ENCODE data around the gene BRD1. TPM values are rescaled to one million over a fixed set of nuclear protein-coding genes. Genes with fewer than 3 reads are reported as not detected.

The BRD1 gene
- total RNA-seq, 1 donor from 2014 or later, result 14.9 TPM

DNA sequence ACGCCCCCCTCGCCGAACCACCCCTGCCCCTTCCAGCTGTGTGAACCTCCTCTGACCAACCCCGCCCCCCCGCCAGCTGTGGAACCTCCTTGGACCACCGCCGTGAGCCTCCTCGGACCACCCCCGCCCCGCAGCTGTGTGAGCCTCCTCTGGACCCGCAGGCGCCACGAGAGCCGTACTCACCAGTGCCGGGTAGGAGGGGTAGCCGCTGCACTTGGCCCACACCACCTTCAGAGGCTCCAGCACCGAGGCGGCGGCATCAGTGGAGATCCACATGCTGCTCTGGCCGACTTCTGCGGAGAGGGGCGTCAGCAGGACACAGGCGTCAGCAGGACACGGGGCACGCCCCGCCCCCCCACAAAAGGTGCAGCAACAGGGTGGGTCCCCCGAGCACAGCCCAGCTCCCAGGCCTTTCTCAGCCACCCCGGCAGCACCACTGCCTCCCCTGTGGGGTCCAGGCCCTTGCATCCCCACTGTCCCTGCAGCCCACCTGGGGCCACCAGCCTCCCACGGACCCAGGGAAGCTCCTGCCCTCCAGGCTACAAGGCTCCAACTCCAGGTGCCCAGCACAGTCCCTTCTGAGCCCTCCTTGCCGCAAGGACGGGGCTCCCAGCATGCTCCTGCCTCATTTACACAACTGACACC, 51.7 kb downstream of the BRD1 start:
- DNase-seq, result no peak
- no peak for TF ChIP-seq CTCF (IDR thresholded peaks at IDR 0.05; ENCODE audit: borderline replicate concordance)
- Histone ChIP-seq H3K9me3 (replicated peaks) (no peaks in the 10 kb centered on the region), H3K36me3 (peaks cover 58% of the 10 kb centered on the region), H3K4me1 (peaks cover 23% of the 10 kb centered on the region), H3K27ac (replicated peaks) (no peak overlapping the region), H3K4me3 (no peak overlapping the region), H3K27me3 (ENCODE audit: low read depth) (no peaks in the 10 kb centered on the region)
- intact Hi-C loops (cut with micrococcal nuclease), result no loop called here

DNA sequence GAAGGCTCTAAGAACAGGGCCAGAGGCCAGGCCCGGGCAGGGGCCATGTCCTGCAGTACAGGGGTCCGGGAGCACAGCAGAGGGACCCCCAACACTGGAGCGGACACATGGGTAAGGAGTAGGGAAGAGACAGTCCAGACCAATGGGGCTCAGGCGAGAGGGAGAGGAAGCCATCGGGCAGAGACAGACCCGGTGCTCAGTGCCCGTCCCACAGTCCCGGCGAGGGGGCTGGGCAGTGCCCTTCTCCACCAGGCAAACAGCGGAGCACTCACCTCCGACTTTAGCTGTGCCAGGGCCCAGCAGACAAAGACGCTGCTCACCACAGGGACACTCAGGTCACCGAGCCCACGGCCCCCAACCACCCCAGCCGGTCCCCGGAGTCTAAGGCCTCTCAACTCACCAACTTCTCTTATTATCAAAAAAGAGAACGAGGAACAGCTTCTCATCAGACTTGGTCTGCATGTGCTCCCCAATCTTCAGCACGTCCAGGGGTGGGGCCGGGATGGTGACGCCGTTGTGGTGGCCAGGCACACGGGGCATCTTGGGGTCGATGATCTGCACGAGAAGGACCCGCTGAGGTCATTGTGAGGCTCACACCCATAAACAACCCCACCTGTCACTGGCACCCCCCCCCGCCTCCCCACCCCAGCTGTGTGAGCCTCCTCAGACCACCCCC, 52.3 kb downstream of the BRD1 start:
- Histone ChIP-seq H3K27ac (replicated peaks) (no peak overlapping the region), H3K27me3 (ENCODE audit: low read depth) (no peaks in the 10 kb centered on the region), H3K9me3 (replicated peaks) (no peaks in the 10 kb centered on the region), H3K4me3 (no peak overlapping the region), H3K36me3 (peaks cover 58% of the 10 kb centered on the region), H3K4me1 (peaks cover 16% of the 10 kb centered on the region)
- TF ChIP-seq CTCF (IDR thresholded peaks at IDR 0.05; ENCODE audit: borderline replicate concordance), result no peak
- DNase-seq, result no peak
- intact Hi-C loops (cut with micrococcal nuclease), result no loop called here

DNA sequence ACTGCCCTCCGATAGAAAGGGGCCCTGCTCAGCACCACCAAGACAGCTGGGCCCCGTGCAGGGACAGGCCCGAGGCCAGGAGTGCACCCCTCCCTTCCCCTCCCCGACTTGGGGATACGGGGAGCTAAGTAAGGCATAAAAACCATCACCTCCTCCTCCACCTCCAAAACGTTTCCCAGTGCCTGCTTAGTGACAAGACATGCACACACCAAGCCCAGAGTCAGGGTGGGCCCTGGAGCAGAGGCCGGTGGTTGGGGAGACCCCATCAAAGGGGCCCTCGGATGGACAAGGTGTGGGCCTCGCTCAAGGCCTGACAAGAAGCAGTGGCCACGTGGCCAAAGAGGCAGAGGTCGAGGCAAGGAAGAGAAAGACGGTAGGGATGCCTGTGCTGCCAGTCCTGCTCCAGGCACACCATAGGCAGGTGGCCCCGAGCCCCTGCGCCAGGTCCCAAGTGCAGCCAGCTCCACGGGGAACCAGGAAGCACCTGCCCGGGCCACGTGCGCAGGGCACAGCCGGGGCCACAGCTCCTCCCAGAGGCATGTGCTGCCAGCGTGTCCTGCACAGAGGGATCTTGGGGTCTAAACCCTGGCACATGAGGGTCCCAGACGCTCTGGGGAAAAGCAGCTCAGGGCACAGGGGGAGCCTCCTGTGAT, 53.0 kb downstream of the BRD1 start:
- no peaks in the 10 kb centered on the region for H3K27me3 ChIP-seq (ENCODE audit: low read depth)
- no peak overlapping the region for H3K27ac ChIP-seq (replicated peaks)
- peaks cover 9% of the 10 kb centered on the region for H3K4me1 ChIP-seq
- H3K36me3 ChIP-seq, result peaks cover 58% of the 10 kb centered on the region
- H3K9me3 ChIP-seq (replicated peaks), result no peaks in the 10 kb centered on the region
- no peak for TF ChIP-seq CTCF (IDR thresholded peaks at IDR 0.05; ENCODE audit: borderline replicate concordance)
- H3K4me3 ChIP-seq, result no peak overlapping the region
- intact Hi-C loops (cut with micrococcal nuclease), result no loop called here
- no peak for DNase-seq

- no peak for DNase-seq
- H3K9me3 ChIP-seq (replicated peaks), result no peaks in the 10 kb centered on the region
- no peak for TF ChIP-seq CTCF (IDR thresholded peaks at IDR 0.05; ENCODE audit: borderline replicate concordance)
- H3K27me3 ChIP-seq (ENCODE audit: low read depth), result no peaks in the 10 kb centered on the region
- H3K4me3 ChIP-seq, result no peak overlapping the region
- peaks cover 58% of the 10 kb centered on the region for H3K36me3 ChIP-seq
- peaks cover 6% of the 10 kb centered on the region for H3K4me1 ChIP-seq
- intact Hi-C loops (cut with micrococcal nuclease), result no loop called here
- no peak overlapping the region for H3K27ac ChIP-seq (replicated peaks)
Measured at GRCh38 chr22:49774046-49774445, 53.6 kb downstream of the BRD1 start.

DNA sequence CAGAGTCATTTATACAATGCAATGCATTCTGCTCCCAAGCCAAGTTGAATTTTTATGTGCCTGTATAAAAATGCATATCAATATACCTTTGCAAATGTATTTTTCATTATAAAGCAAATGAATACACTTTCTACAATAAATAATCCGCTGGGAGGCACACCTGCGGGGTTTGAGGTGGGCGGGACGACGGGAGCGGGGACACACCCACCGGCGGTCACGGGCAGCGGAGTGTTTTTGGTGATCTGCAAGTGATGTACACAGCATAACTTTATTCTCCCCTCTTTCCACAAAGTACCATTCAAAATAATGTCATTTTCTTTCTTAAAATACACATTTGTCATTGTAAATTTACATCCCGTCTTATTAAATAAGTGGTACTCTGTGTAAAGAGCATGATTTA, 54.1 kb downstream of the BRD1 start:
- Histone ChIP-seq H3K4me3 (no peak overlapping the region), H3K9me3 (replicated peaks) (no peaks in the 10 kb centered on the region), H3K27me3 (ENCODE audit: low read depth) (no peaks in the 10 kb centered on the region), H3K27ac (replicated peaks) (no peak overlapping the region), H3K4me1 (peaks cover 8% of the 10 kb centered on the region), H3K36me3 (peaks cover 58% of the 10 kb centered on the region)
- intact Hi-C loops (cut with micrococcal nuclease), result no loop called here
- DNase-seq, result no peak
- TF ChIP-seq CTCF (IDR thresholded peaks at IDR 0.05; ENCODE audit: borderline replicate concordance), result no peak

Measured in left ventricle myocardium inferior (tissue), 1 donor.